HK-2 (cell line): ENCODE measurements around the gene MEGF11.

Experiments used
- DNase-seq: peaks from one replicate; pipeline ENCODE4 v3.0.0-alpha.2; 2018; ENCODE audit not compliant: unreplicated experiment

Gene MEGF11

GRCh38 chr15:65944404-65944803 lies 309.1 kb downstream of the MEGF11 start:
- DNase-seq: no peak

DNA sequence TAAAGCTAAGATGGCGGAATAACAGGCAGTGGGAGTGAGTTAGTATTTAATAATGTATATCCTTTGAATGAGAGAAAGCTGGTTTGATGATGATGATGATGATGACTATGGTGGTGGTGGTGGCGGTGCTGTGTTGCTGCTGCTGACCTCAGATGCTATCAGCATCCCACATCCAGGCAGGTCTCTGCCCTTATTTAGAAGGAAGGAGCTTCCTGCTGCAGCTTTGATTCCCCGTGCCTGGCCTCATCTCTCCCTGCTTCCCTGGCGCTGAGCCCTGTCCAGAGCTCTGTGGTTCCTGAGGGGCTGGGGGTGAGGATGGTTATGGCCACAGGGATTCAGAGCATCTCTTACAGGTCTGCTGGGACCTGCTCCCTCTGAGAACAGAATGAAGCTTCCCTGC lies 311.1 kb downstream of the MEGF11 start:
- DNase-seq: no peak

DNA sequence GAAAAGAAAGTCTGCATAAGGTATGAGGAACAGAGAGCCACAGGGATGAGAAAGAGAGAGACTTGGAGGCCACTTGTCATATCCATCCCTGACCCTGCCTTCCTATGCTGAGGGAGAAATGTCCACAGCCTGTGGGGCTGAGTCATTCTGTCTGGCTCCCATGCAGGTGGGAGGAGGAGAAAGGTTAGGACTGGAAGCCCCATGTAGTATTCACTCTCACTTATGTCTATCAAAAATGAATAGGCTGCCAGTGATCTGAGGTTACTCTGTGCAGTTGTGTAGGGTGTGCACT lies 313.0 kb downstream of the MEGF11 start:
- no peak for DNase-seq

GRCh38 chr15:65939901-65940617 lies 313.5 kb downstream of the MEGF11 start:
- no peak for DNase-seq

GRCh38 chr15:65938604-65939003 lies 314.9 kb downstream of the MEGF11 start:
- no peak for DNase-seq

- DNase-seq: no peak
These were observed 316.1 kb downstream of the MEGF11 start for GRCh38 chr15:65937476-65937875.

GRCh38 chr15:65937054-65937453 lies 316.5 kb downstream of the MEGF11 start:
- DNase-seq: no peak

DNA sequence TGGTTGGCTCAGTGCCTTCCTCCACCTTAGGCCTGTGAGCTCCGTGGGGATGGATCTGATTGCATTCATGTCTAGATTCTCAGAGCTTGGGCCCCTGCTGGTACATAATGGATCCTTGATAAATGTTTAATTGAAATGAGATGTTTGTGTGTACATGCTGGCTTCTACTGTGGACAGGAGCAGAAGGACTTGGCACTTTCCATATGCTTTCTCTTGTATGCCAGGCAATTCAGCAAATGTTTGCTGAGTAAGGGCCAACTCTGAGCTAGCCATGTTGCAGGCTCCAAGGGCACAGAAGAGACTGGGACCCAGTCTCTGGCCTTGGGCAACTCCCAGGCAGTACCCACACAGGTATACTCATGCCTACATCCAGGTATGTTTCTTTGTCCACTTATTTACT lies 317.3 kb downstream of the MEGF11 start:
- DNase-seq: no peak

GRCh38 chr15:65935391-65935790 lies 318.2 kb downstream of the MEGF11 start:
- DNase-seq: no peak

- DNase-seq: no peak
These were observed 322.3 kb downstream of the MEGF11 start for GRCh38 chr15:65931221-65931620.

DNA sequence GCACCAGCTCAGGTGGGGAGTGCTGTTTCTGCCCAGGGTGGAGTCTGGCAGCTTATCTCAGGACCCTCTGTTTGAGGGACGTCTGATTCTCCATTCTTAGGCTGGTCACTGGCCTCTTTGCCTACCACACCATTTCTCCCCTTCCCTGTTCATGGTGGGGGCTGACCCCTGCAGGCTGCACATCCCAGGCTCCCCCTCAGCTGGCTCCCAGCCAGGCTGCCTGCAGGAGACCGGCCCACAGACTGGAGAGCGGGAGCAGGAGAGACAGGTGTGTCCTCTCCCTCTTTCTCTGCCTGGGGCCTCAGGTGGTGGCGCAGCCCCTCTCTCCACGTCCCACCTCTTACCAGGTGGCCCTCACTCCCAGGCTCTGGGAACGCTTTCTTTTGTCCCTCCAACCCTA lies 323.4 kb downstream of the MEGF11 start:
- DNase-seq: no peak

DNA sequence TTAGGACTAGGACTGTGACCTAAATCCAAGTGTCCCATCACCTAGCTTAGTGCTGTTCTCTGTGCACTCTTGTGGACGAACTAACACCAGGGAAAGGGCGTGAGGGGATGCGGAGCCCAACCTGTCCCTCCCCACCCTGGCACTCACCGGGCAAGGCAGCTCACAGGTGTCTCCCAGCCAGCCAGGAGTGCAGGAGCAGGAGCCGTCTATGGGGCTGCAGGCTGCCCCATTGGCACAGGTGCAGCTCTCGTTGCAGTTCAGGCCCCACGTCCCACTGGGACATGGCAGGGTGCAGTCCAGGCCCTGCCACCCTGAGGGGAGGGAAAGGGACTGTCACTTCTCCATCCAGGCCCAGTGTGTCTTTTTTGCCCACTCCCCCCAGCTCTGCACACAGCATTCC lies 324.0 kb downstream of the MEGF11 start:
- DNase-seq: no peak

DNA sequence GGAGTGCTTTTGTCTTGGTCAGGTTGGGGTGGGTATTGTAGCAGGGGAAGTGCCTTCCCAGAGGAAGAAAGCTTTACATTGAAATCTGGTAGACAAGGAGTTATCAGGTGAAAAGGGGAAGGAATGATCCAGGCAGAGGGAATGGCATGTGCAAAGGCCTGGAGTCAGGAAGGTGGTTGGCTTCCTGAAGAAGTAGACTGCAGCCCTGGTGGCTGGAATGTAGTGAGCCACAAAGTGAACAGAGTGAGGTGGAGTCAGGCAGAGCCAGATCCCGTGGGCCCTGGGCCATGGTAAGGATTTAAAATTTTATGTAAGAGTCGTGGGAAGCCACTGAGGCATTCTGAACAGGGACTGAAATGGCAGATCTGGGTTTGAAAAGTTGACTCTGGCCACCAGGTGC lies 326.0 kb downstream of the MEGF11 start:
- no peak for DNase-seq

DNA sequence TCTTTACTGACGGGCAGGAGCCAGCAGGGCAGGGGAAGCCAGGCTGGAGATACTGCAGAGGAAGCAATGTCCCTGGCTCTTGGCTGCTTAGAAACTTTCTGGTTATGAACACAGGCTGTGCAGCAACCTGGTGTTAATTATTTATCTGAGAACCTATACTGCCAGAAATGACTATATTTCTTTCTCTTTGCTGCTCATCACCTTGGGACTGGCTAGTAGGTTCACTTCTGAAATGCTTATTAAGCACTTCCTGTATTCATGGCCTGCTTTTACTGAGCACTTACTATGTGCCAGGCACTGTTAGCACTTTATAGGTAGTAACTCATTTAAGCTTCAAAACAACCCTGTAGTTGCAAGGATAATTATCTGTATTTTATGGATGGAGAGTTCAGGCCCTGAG lies 326.7 kb downstream of the MEGF11 start:
- no peak for DNase-seq

- no peak for DNase-seq
These were observed 327.1 kb downstream of the MEGF11 start for GRCh38 chr15:65926459-65926858.

DNA sequence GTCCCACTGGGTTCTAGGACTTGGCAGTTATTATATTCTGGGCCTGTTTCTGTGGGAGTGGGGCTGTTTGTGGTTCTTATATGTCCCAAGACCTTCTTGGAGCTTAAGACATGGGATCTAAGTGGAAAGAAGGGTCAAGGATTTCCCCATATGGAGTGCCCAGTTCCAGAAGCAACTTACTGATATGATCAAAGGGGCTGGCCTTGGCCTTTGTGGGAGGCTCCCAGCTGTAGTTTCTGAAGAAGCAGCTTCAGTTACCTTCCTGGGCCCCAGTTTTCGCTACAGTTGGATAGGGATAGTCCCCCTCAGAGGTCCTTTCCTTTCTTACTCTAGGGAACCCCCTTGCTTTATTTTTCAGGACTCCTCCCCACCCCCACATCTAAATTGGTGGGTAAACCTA lies 328.2 kb downstream of the MEGF11 start:
- no peak for DNase-seq

GRCh38 chr15:65924004-65924403 lies 329.5 kb downstream of the MEGF11 start:
- no peak for DNase-seq

GRCh38 chr15:65923264-65923663 lies 330.3 kb downstream of the MEGF11 start:
- DNase-seq: no peak

GRCh38 chr15:65922621-65923020 lies 330.9 kb downstream of the MEGF11 start:
- DNase-seq: no peak

GRCh38 chr15:65921780-65922179 lies 331.8 kb downstream of the MEGF11 start:
- no peak for DNase-seq

- DNase-seq: no peak
These were observed 332.7 kb downstream of the MEGF11 start for GRCh38 chr15:65920825-65921309.

- no peak for DNase-seq
These were observed 333.4 kb downstream of the MEGF11 start for GRCh38 chr15:65920121-65920520.

GRCh38 chr15:65919353-65919752 lies 334.2 kb downstream of the MEGF11 start:
- no peak for DNase-seq

GRCh38 chr15:65918945-65919344 lies 334.6 kb downstream of the MEGF11 start:
- no peak for DNase-seq
